IPS-11a (cell line): ENCODE results near the gene SERPINA4.

Experiments
- H3K4me3 ChIP-seq: one replicate; pipeline ENCODE4 v1.5.1; 2013; ENCODE audit warnings: low read depth, low read length, control low read depth

SERPINA4 gene

GRCh38 chr14:94542111-94542810 is 19.0 kb upstream of the SERPINA4 start:
- no peak overlapping the region for H3K4me3 ChIP-seq

GRCh38 chr14:94542811-94543440 is 18.3 kb upstream of the SERPINA4 start:
- no peak overlapping the region for H3K4me3 ChIP-seq

- no peak overlapping the region for H3K4me3 ChIP-seq
These were observed 17.7 kb upstream of the SERPINA4 start for GRCh38 chr14:94543449-94544124.

- H3K4me3 ChIP-seq = no peak overlapping the region
These were observed 16.5 kb upstream of the SERPINA4 start for GRCh38 chr14:94544726-94545125.

GRCh38 chr14:94545131-94545841 is 16.0 kb upstream of the SERPINA4 start:
- no peak overlapping the region for H3K4me3 ChIP-seq

GRCh38 chr14:94547151-94547680 is 14.0 kb upstream of the SERPINA4 start:
- no peak overlapping the region for H3K4me3 ChIP-seq

GRCh38 chr14:94547726-94548125 is 13.5 kb upstream of the SERPINA4 start:
- no peak overlapping the region for H3K4me3 ChIP-seq

- no peak overlapping the region for H3K4me3 ChIP-seq
These were observed 12.9 kb upstream of the SERPINA4 start for GRCh38 chr14:94548131-94548998.

GRCh38 chr14:94548999-94549985 is 11.9 kb upstream of the SERPINA4 start:
- no peak overlapping the region for H3K4me3 ChIP-seq

- no peak overlapping the region for H3K4me3 ChIP-seq
These were observed 11.2 kb upstream of the SERPINA4 start for GRCh38 chr14:94550041-94550440.

- no peak overlapping the region for H3K4me3 ChIP-seq
These were observed 5.3 kb upstream of the SERPINA4 start for GRCh38 chr14:94555991-94556390.

GRCh38 chr14:94557327-94557726 is 3.9 kb upstream of the SERPINA4 start:
- no peak overlapping the region for H3K4me3 ChIP-seq

- H3K4me3 ChIP-seq = no peak overlapping the region
These were observed 2.4 kb upstream of the SERPINA4 start for GRCh38 chr14:94558842-94559241.

GRCh38 chr14:94559638-94560290 is 1.5 kb upstream of the SERPINA4 start:
- H3K4me3 ChIP-seq = no peak overlapping the region

- H3K4me3 ChIP-seq = no peak overlapping the region
These were observed 964 bp upstream of the SERPINA4 start for GRCh38 chr14:94560291-94560665.

GRCh38 chr14:94561656-94562010 is 391 bp downstream of the SERPINA4 start:
- no peak overlapping the region for H3K4me3 ChIP-seq

- no peak overlapping the region for H3K4me3 ChIP-seq
These were observed 780 bp downstream of the SERPINA4 start for GRCh38 chr14:94562022-94562421.

- no peak overlapping the region for H3K4me3 ChIP-seq
These were observed 2.0 kb downstream of the SERPINA4 start for GRCh38 chr14:94562941-94563883.
